Activated CD4-positive, alpha-beta T cell treated with anti-CD3 and anti-CD28 coated beads for 48 hours (primary cell): ENCODE data around the gene SMR3A.

ENCODE experiments used
- DNase-seq: peaks from one replicate; pipeline ENCODE4 v3.0.0-alpha.2; 2020

The SMR3A gene

GRCh38 chr4:70360460-70360859 lies at the start of gene SMR3A:
Gene SMR3A (plus strand): TSS chr4:70360760. CDS start chr4:70362116, 1,356 bp downstream.
- no peak for DNase-seq

DNA sequence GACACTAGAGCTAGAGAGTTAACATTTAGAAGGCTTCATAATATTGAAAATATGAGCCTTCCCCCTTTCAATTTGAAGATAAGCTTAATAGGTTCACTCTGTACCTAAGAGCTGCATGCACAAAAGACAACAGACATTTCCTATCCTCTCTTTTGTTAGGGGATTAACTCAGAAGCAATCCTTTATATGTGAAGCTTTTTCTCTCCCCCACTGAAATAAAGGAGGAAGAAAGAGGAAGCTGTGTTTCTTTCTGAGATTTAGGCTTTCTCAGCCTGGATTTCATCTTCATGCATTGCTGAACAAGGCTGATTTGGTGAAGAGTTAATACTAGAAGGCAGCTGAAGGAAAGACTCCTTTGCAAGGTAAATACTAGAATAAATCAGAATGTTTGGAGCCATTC lies 46.8 kb upstream of the SMR3A start:
- DNase-seq, result no peak

DNA sequence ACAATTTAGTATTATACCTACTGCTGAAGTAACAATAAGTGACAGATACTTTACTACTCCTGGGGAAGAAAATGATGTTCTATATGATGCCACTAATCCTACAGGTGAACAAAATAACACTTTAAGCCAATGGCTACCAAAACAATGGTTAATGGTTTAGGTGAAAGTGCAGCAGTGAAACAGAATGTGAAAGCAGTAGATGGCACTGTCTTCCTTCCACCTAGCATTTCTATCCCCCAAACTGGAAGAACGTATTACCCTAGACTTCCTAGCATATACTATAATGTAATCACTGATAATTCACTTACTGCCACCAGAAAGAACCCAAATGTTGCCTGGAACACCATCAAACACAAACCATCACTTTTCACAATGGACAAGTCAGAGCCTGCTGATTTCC lies 44.6 kb upstream of the SMR3A start:
- DNase-seq, result no peak

DNA sequence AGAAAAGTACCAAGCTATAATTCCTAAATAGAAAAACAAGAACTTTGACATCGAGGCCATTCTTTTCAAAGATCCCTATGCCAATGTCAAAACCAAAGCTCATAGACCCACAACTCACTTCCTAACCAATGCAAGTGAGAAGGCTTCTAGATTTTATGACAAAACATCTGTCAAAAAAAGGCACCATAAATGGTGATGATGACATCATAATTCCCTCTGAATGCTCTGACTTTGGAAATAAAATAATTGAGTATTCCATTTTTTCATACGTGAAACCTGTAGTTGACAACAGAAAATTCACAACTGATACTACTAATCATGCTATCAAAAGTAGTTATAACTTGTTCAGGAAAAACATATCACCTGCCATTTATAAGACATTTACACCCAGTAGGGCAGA lies 34.5 kb upstream of the SMR3A start:
- no peak for DNase-seq

- no peak for DNase-seq
These were observed 25.9 kb upstream of the SMR3A start, which contains the start of gene CABS1 for GRCh38 chr4:70334681-70335080. Gene CABS1 (plus strand): TSS chr4:70334981. CDS start chr4:70335040, 59 bp downstream.

GRCh38 chr4:70336043-70336442 lies 24.5 kb upstream of the SMR3A start:
- no peak for DNase-seq

GRCh38 chr4:70337886-70338420 lies 22.6 kb upstream of the SMR3A start:
- no peak for DNase-seq

DNA sequence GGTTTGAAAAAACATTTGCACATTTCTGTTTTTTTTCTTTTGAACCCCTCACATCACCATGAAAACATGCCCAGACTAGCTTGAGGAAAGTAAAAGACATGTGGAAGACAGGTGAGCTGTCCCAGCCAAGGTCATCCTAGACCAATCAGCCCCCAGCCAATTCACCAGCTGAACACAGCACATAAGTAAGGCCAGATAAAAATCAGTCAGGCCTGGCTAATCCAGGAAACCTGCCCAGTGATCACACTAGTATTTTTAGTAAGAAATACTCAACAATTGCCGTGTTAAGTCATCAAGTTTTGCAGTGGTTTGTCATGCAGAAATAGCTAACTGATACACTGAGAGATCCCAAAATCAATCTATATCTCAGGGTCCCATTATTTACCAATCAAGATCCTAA lies 4.4 kb upstream of the SMR3A start:
- DNase-seq, result no peak

DNA sequence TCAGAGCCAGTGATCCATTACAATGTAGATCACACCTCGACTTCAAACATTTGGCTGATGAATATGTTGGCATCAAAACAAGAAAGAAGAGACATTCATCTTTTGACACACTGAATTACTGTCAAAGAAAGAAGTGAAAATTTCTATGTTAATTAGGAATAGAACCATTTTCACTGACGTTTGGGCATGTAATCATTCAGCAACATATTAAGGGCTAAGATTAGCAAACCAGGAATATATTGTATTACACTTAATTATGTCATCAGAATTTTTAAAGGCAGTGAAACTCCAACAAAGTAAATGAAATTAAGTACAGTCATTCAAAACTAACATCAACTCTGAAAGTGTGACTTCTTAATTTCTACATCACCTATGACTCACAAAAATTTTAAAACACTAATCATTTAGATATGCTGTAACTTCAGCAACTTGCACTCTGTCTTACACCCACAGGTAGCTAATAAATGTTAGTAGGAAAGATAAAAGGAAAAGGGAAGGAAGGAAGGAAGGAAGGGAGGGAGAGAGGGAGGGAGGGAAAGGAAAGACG lies 1.4 kb upstream of the SMR3A start:
- no peak for DNase-seq

GRCh38 chr4:70364002-70364401 lies 3.4 kb downstream of the SMR3A start:
- no peak for DNase-seq

GRCh38 chr4:70365479-70365878 lies 4.9 kb downstream of the SMR3A start:
- DNase-seq, result no peak

DNA sequence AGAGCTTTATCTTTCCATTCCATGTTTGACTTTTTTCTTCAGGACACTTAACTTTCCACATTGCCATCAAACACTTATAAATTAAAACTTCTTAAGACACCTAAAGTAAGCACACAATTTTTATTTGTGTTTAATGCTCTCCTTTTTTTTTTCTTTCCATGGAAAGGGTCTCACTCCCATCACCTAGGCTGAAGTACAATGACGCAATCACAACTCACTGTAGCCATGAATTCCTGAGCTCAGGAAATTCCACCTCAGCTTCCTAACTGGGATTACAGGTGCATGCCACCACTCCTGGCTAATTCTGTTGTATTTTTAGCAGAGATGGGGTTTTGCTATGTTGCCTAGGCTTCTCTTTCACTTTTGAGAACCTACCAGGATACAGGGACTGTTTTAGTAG lies 7.3 kb downstream of the SMR3A start:
- DNase-seq, result no peak

DNA sequence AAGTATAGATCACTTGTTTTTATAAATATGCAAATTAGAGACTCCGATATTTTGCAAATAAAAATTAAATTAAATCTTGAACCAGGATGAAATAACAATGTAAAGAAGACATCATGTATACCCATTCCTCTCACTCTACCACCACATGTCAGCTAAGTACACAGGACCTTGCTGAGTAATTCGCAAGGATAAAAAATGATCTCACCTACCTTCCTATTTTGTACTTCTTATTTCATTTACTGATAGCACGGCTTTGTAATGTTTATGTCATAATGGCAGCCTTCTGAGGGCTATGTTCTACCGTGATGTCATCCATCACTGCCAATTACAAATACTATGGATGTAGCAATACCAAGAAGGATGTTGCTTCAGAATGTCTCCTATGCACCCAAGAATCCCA lies 11.4 kb downstream of the SMR3A start:
- DNase-seq, result no peak

DNA sequence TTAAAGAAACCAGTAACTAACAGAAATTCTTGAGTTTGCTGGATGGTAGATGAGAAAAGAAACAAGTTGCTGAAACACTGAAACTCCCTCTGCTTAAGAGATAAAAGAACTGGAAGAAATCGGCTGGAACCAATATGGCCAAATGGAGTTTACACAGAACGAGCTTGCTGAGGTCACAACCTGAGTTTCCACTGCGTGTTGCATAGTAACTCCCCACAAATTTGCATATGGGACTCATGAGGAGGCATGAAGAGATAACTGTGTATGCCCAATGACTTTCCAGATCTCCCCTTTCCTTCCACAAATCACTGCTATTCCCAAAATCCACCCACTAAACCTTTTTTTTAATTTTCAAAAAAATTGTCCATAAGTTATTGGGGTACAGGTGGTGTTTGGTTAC lies 12.2 kb downstream of the SMR3A start:
- no peak for DNase-seq

DNA sequence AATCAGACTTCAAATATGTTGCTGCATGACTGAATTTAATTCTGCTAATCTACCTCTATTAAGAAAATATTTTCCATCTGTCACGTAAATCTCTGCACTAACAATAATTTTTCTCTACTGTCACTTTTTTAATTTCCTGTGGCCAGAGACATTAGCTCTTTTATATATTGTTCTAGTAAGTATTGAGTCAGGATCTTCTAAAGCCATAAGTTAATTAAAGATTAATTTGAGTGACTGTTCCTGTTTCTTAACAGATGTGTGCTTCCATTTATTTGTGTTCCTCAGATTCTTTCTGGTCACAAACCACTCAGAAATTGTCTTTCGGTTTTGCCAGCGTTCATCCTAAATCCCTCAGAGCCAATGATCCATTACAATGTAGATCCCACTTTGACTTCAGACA lies 20.0 kb downstream of the SMR3A start:
- no peak for DNase-seq

DNA sequence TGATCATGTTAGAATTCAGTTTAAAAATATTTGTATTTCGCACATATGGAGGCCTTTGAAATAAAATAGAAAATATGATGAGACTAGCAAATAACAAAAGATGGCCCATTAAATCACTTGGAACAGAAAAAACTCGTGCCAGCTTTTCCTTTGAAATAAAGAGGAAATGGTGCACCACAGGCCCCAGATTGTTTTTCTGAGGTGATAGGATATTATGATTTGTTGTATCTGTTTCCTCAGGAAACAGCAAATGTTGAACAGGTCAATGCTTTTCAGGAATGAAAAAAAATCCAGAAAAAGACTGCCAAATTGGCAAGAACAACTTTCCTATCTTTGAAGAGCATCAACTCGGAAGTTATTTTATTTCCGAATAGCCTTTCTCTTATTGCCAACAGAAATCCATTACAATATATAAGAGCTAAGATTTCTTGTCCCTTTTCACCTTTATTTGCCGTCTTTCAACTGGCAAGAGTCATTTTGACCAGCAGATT lies 22.2 kb downstream of the SMR3A start, which contains the start of gene SMR3B:
SMR3B (plus strand) TSS at position 441 of the 491 bp plus-strand sequence. CDS start 1,380 bp downstream, outside the sequence.
- DNase-seq, result no peak

GRCh38 chr4:70392057-70392776 lies 31.7 kb downstream of the SMR3A start:
- DNase-seq, result no peak

DNA sequence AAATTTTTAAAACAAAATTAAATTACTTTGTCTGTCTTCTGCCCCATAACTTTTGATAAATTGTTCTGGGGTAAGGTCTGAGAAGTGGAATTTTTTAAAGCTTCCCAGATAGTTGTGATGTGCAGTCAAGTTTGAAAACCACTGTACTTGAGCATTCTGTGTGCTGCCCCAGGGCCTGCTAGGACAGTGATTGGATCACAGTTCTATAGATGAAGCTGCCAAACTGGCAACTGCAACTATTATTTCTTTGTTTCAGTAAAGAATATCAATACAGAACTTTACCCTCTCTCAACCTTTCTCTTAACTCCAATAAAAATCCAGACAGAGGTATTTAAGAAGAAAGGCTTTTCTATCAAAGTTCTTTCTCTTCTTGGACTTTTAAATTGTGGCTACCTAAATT lies 37.0 kb downstream of the SMR3A start, which contains the start of gene OPRPN:
OPRPN (plus strand) TSS at position 361 of the 400 bp plus-strand sequence. CDS start 1,346 bp downstream, outside the sequence.
- no peak for DNase-seq

DNA sequence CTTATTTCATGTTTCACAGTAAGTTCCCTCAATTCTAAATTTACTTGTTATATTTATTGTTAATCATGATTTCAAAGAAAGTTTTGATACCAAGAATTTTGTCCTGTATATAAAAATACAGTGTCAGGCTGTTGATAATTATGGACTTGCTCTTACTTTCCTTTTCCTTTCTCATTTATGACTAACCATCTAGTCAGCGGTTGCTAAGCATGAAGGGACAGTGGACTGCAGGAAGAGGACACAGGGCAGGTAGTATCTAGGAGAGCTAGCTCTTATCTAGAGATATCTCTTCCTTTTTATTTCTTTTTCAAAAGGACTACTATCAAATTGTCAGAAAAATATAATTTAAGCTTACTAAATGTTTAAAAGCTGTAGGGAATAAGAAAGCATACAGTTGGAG lies 38.8 kb downstream of the SMR3A start:
- no peak for DNase-seq

- no peak for DNase-seq
These were observed 42.2 kb downstream of the SMR3A start for GRCh38 chr4:70402762-70403161.

- no peak for DNase-seq
These were observed 45.2 kb downstream of the SMR3A start for GRCh38 chr4:70405765-70406164.
